ENCODE results near the gene KIR3DL2. TPM values are rescaled to one million over a fixed set of nuclear protein-coding genes. Genes with fewer than 3 reads are reported as not detected.
"Not testable (repeated sequence)": the region's sequence is repeated elsewhere in the genome, so short reads cannot be mapped to it uniquely, and the experiment has no call there.

Gene KIR3DL2
- total RNA-seq, 1 experiment from 2014 or later = not detected

GRCh38 chr19:54851353-54851752, 1.1 kb downstream of the KIR3DL2 start:
- H3K4me3 ChIP-seq = no peak overlapping the region
- DNase-seq = no peak

GRCh38 chr19:54855241-54855640, 5.0 kb downstream of the KIR3DL2 start:
- not testable (repeated sequence) for H3K36me3 ChIP-seq, H3K4me3 ChIP-seq, H3K9me3 ChIP-seq, DNase-seq, H3K27me3 ChIP-seq

More at GRCh38 chr19:54851353-54851752, 1.1 kb downstream of the KIR3DL2 start:
- H3K9me3 ChIP-seq = no peaks in the 10 kb centered on the region; the same call in 1 of the 2 replicates
- no peaks in the 10 kb centered on the region for H3K36me3 ChIP-seq
- no peaks in the 10 kb centered on the region for H3K27me3 ChIP-seq

GRCh38 chr19:54858476-54858875, 8.2 kb downstream of the KIR3DL2 start:
- not testable (repeated sequence) for H3K4me3 ChIP-seq, H3K36me3 ChIP-seq, DNase-seq, H3K9me3 ChIP-seq, H3K27me3 ChIP-seq

GRCh38 chr19:54859421-54859820, 9.2 kb downstream of the KIR3DL2 start:
- H3K4me3 ChIP-seq, H3K27me3 ChIP-seq, H3K36me3 ChIP-seq, H3K9me3 ChIP-seq: not testable (repeated sequence)
- DNase-seq = peak; percentile 83

GRCh38 chr19:54863459-54863858, 13.2 kb downstream of the KIR3DL2 start:
- H3K4me3 ChIP-seq, H3K27me3 ChIP-seq, H3K9me3 ChIP-seq, H3K36me3 ChIP-seq, DNase-seq: not testable (repeated sequence)

GRCh38 chr19:54871696-54872095, 21.5 kb downstream of the KIR3DL2 start:
- Histone ChIP-seq H3K36me3 (no peaks in the 10 kb centered on the region), H3K9me3 (peaks cover 2% of the 10 kb centered on the region; the same call in 1 of the 2 replicates), H3K27me3 (no peaks in the 10 kb centered on the region), H3K4me3 (no peak overlapping the region)
- DNase-seq = no peak

GRCh38 chr19:54873990-54874389, 23.7 kb downstream of the KIR3DL2 start, which contains the start of gene FCAR:
TSS of gene FCAR (plus strand) at chr19:54874235. CDS start at chr19:54874290, 55 bp downstream.
- no peaks in the 10 kb centered on the region for H3K27me3 ChIP-seq
- H3K36me3 ChIP-seq = no peaks in the 10 kb centered on the region
- H3K9me3 ChIP-seq = peaks cover 2% of the 10 kb centered on the region; the same call in 1 of the 2 replicates
- H3K4me3 ChIP-seq = no peak within 1 kb of the TSS
- DNase-seq = no peak

GRCh38 chr19:54875506-54875905, 25.3 kb downstream of the KIR3DL2 start:
- no peak for DNase-seq
- peaks cover 2% of the 10 kb centered on the region; the same call in 1 of the 2 replicates for H3K9me3 ChIP-seq
- no peaks in the 10 kb centered on the region for H3K27me3 ChIP-seq
- H3K4me3 ChIP-seq = no peak overlapping the region
- no peaks in the 10 kb centered on the region for H3K36me3 ChIP-seq

- no peaks in the 10 kb centered on the region for H3K27me3 ChIP-seq
- no peak overlapping the region for H3K4me3 ChIP-seq
- peaks cover 2% of the 10 kb centered on the region; the same call in 1 of the 2 replicates for H3K9me3 ChIP-seq
- DNase-seq = no peak
- no peaks in the 10 kb centered on the region for H3K36me3 ChIP-seq
These were observed 27.2 kb downstream of the KIR3DL2 start for GRCh38 chr19:54877471-54877870.

- DNase-seq = no peak
- Histone ChIP-seq H3K9me3 (no peaks in the 10 kb centered on the region), H3K36me3 (no peaks in the 10 kb centered on the region), H3K27me3 (no peaks in the 10 kb centered on the region; the same call in 1 of the 2 replicates), H3K4me3 (no peak overlapping the region)
These were observed 31.6 kb downstream of the KIR3DL2 start for GRCh38 chr19:54881884-54882283.

- H3K27me3 ChIP-seq = no peaks in the 10 kb centered on the region; the same call in 1 of the 2 replicates
- peak overlapping the region; percentile 2; the same call in 1 of the 2 replicates for H3K4me3 ChIP-seq
- no peaks in the 10 kb centered on the region for H3K9me3 ChIP-seq
- H3K36me3 ChIP-seq = no peaks in the 10 kb centered on the region
- peak; percentile 36 for DNase-seq
These were observed 32.5 kb downstream of the KIR3DL2 start for GRCh38 chr19:54882758-54883157.

GRCh38 chr19:54883228-54883627, 33.0 kb downstream of the KIR3DL2 start:
- Histone ChIP-seq H3K27me3 (no peaks in the 10 kb centered on the region; the same call in 1 of the 2 replicates), H3K4me3 (no peak overlapping the region; the same call in 1 of the 2 replicates), H3K9me3 (no peaks in the 10 kb centered on the region), H3K36me3 (no peaks in the 10 kb centered on the region)
- DNase-seq = no peak

GRCh38 chr19:54888239-54888638, 38.0 kb downstream of the KIR3DL2 start:
- no peak for DNase-seq
- Histone ChIP-seq H3K9me3 (no peaks in the 10 kb centered on the region), H3K36me3 (no peaks in the 10 kb centered on the region), H3K27me3 (no peaks in the 10 kb centered on the region; the same call in 1 of the 2 replicates), H3K4me3 (no peak overlapping the region)

- H3K36me3 ChIP-seq = no peaks in the 10 kb centered on the region
- no peaks in the 10 kb centered on the region for H3K9me3 ChIP-seq
- H3K27me3 ChIP-seq = no peaks in the 10 kb centered on the region; the same call in 1 of the 2 replicates
- H3K4me3 ChIP-seq = no peak overlapping the region
- DNase-seq = peak; percentile 59
These were observed 39.3 kb downstream of the KIR3DL2 start for GRCh38 chr19:54889566-54889965.

- no peaks in the 10 kb centered on the region for H3K27me3 ChIP-seq
- DNase-seq = peak; percentile 74
These were observed 43.2 kb downstream of the KIR3DL2 start for GRCh38 chr19:54893406-54893805.

GRCh38 chr19:54894106-54894505, 43.9 kb downstream of the KIR3DL2 start:
- not testable (repeated sequence) for H3K36me3 ChIP-seq, DNase-seq, H3K4me3 ChIP-seq, H3K27me3 ChIP-seq, H3K9me3 ChIP-seq

More at GRCh38 chr19:54893406-54893805, 43.2 kb downstream of the KIR3DL2 start:
- Histone ChIP-seq H3K9me3 (no peaks in the 10 kb centered on the region), H3K36me3 (no peaks in the 10 kb centered on the region), H3K4me3 (no peak overlapping the region)

- DNase-seq = no peak
- Histone ChIP-seq H3K9me3 (no peaks in the 10 kb centered on the region), H3K36me3 (no peaks in the 10 kb centered on the region), H3K27me3 (no peaks in the 10 kb centered on the region), H3K4me3 (no peak overlapping the region)
These were observed 45.8 kb downstream of the KIR3DL2 start for GRCh38 chr19:54896036-54896435.

GRCh38 chr19:54898685-54899084, 48.4 kb downstream of the KIR3DL2 start:
- not testable (repeated sequence) for H3K27me3 ChIP-seq, H3K36me3 ChIP-seq, H3K4me3 ChIP-seq, DNase-seq, H3K9me3 ChIP-seq

All from MG63 (cell line).